Mucosa of descending colon (tissue), 3 donors: ENCODE results near the gene TAF4B. TPM values are rescaled to one million over a fixed set of nuclear protein-coding genes. Genes with fewer than 3 reads are reported as not detected.

Experiments used
- ATAC-seq: fragments of 200-7000 bp; cut with Tn5 transposase; one replicate; pipeline ENCODE4 v1.9.1; 2020; ENCODE audit warnings: mild to moderate bottlenecking, moderate library complexity
- DNase-seq, 3 donors: peaks; one replicate each; pipeline ENCODE4 v3.0.0-alpha.2; 2020
- H3K36me3 ChIP-seq: fragments of 200-600 bp; one replicate; pipeline ENCODE4 v1.8.0; 2021; ENCODE audit warnings: low read depth, mild to moderate bottlenecking
- H3K4me1 ChIP-seq: fragments of 200-600 bp; one replicate; pipeline ENCODE4 v1.8.0; 2021; ENCODE audit warnings: low read depth, mild to moderate bottlenecking
- H3K4me3 ChIP-seq: fragments of 200-600 bp; one replicate; pipeline ENCODE4 v1.8.0; 2021; ENCODE audit warnings: mild to moderate bottlenecking
- H3K9me3 ChIP-seq: fragments of 200-600 bp; one replicate; pipeline ENCODE4 v1.8.0; 2021; ENCODE audit warnings: mild to moderate bottlenecking
- CTCF ChIP-seq: fragments of 200-600 bp; IDR thresholded peaks from one replicate; pipeline ENCODE4 v1.8.0; 2022; ENCODE audit warnings: antibody characterized with exemption, mild to moderate bottlenecking
- intact Hi-C, 2 donors: fragments of 100-400 bp; cut with DNase I in 1 of 2; cut with micrococcal nuclease in 1 of 2; formaldehyde crosslinking; loops; one replicate each; pipeline versions ENCODE4 v1.11.0 to v1.11.1; 2022; cut with DNase I, micrococcal nuclease
- long read RNA-seq, 2 donors: library from polyadenylated mRNA; unstranded; transcript quantifications; one replicate each; pipeline ENCODE4 v2.0.0, GENCODE V29; 2019 to 2021
- total RNA-seq, 3 donors: library from RNA; stranded (reverse); fragmentation: NEBNext Ultra II Directional in 2 of 3; extraction: Animal tissue kit (Norgen Biotek cat#: 25700) in 2 of 3; gene quantifications; one replicate each; pipeline versions ENCODE4 v1.2.1 to v1.2.4, GENCODE V29; 2021 to 2023
- donor health status: DM: no; HTN: no; CAD: no; lungs with moderate emphysema.
- donor health status: DM: no; HTN: no; CAD: no.
- donor health status: DM: no; HTN: yes; CAD: no.

Gene TAF4B
- 1 to 10 TPM; 3.4 to 4.1 (median 3.8) TPM for total RNA-seq
- long read RNA-seq, donor 1, full-length matches to known transcripts: 7 of 8 reads
- long read RNA-seq, donor 1, partial matches to known transcripts: 0 of 8 reads
- long read RNA-seq, donor 1, other reads (novel, unspliced or antisense): 1 of 8 reads
- long read RNA-seq, donor 2, full-length matches to known transcripts: 2 of 2 reads
- long read RNA-seq, donor 2, partial matches to known transcripts: 0 of 2 reads
- long read RNA-seq, donor 2, other reads (novel, unspliced or antisense): 0 of 2 reads

GRCh38 chr18:26226229-26227050 lies at the start of gene TAF4B:
TSS of gene TAF4B (plus strand) at chr18:26226445. CDS start at chr18:26226934, 489 bp downstream.
- Histone ChIP-seq H3K4me3 (peak within 1 kb of the TSS; percentile 42), H3K4me1 (peaks cover 9% of the 10 kb centered on the region), H3K36me3 (no peaks in the 10 kb centered on the region), H3K9me3 (no peaks in the 10 kb centered on the region)
- peak; percentile 97 for ATAC-seq
- no peak for TF ChIP-seq CTCF
- peak; percentile 94 to 97 (median 95) for DNase-seq
- intact Hi-C loops: loop anchor here in 1 of 2 donors (10.0 kb wide), 1 partner anchor 132 kb away; the partner anchor contains the start of gene SS18

- intact Hi-C loops: no loop called here
- DNase-seq (no peak), ATAC-seq (no peak)
- Histone ChIP-seq H3K4me1 (no peaks in the 10 kb centered on the region), H3K4me3 (no peak overlapping the region), H3K9me3 (no peaks in the 10 kb centered on the region), H3K36me3 (no peaks in the 10 kb centered on the region)
- no peak for TF ChIP-seq CTCF
Observed at GRCh38 chr18:26181343-26181826, 44.9 kb upstream of the TAF4B start.

GRCh38 chr18:26183395-26184112 lies 42.7 kb upstream of the TAF4B start:
- intact Hi-C loops: no loop called here
- H3K4me1 ChIP-seq: no peaks in the 10 kb centered on the region

GRCh38 chr18:26185267-26185666 lies 41.0 kb upstream of the TAF4B start:
- no peaks in the 10 kb centered on the region for H3K9me3 ChIP-seq
- no peak for TF ChIP-seq CTCF
- DNase-seq (no peak), ATAC-seq (no peak)
- no peaks in the 10 kb centered on the region for H3K4me1 ChIP-seq
- H3K4me3 ChIP-seq: no peak overlapping the region
- no peaks in the 10 kb centered on the region for H3K36me3 ChIP-seq
- intact Hi-C loops: no loop called here

More at GRCh38 chr18:26183395-26184112, 42.7 kb upstream of the TAF4B start:
- H3K4me3 ChIP-seq: no peak overlapping the region
- no peak for ATAC-seq
- H3K36me3 ChIP-seq: no peaks in the 10 kb centered on the region
- no peaks in the 10 kb centered on the region for H3K9me3 ChIP-seq
- DNase-seq: no peak
- no peak for TF ChIP-seq CTCF

- H3K4me3 ChIP-seq: no peak overlapping the region
- ATAC-seq (peak; percentile 73), DNase-seq (peak; percentile 13 to 64 (median 35))
- TF ChIP-seq CTCF: no peak
- intact Hi-C loops: no loop called here
- no peaks in the 10 kb centered on the region for H3K36me3 ChIP-seq
- no peaks in the 10 kb centered on the region for H3K4me1 ChIP-seq
- no peaks in the 10 kb centered on the region for H3K9me3 ChIP-seq
Observed at GRCh38 chr18:26190506-26190905, 35.7 kb upstream of the TAF4B start.
